Activated CD4-positive, CD25-positive, alpha-beta regulatory T cell (primary cell): ENCODE results near the gene RRAD.
"Not testable (repeated sequence)": the region's sequence is repeated elsewhere in the genome, so short reads cannot be mapped to it uniquely, and the experiment has no call there.

Source experiments
- DNase-seq, 4 experiments: peaks; one replicate each; lab custom pipeline; 2025; lab: John Stamatoyannopoulos, UW

RRAD gene, protein sequence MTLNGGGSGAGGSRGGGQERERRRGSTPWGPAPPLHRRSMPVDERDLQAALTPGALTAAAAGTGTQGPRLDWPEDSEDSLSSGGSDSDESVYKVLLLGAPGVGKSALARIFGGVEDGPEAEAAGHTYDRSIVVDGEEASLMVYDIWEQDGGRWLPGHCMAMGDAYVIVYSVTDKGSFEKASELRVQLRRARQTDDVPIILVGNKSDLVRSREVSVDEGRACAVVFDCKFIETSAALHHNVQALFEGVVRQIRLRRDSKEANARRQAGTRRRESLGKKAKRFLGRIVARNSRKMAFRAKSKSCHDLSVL

DNA sequence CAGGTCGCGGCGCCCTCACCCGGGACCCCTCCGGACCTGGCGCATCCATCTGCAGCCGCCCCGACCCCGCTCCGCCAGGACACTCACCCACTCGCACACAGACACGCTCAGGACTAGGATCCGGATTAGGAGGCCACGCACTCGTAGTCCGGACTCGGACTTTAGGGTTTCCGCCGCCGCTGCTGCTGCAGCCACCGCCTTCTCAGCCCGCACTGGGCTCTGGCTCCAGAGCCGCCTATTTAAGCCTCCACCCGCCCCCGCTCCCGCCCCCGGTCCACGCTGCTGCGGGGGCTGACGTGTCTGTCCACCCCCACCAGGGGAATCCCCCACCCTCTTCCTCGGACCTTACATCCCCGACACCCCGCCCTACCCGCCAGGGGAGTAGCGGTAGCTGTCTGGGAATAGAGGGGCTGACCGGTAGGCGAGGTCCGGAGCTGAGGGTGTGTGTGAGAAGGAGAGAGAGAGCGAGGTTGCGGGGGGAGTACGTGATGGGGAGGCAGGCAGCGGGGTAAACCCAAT is at the start of gene RRAD:
Gene RRAD (minus strand): TSS at position 214 of the 519 bp plus-strand sequence. CDS start 356 bp downstream, outside the sequence.
- DNase-seq: no peak

DNA sequence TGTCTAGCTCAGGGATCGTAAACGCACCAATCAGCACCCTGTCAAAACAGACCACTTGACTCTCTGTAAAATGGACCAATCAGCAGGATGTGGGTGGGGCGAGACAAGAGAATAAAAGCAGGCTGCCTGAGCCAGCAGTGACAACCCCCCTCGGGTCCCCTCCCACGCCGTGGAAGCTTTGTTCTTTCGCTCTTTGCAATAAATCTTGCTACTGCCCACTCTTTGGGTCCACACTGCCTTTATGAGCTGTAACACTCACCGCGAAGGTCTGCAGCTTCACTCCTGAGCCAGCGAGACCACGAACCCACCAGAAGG is 49.6 kb upstream of the RRAD start:
- DNase-seq: peak in 1 of 4 experiments; percentile 17

DNA sequence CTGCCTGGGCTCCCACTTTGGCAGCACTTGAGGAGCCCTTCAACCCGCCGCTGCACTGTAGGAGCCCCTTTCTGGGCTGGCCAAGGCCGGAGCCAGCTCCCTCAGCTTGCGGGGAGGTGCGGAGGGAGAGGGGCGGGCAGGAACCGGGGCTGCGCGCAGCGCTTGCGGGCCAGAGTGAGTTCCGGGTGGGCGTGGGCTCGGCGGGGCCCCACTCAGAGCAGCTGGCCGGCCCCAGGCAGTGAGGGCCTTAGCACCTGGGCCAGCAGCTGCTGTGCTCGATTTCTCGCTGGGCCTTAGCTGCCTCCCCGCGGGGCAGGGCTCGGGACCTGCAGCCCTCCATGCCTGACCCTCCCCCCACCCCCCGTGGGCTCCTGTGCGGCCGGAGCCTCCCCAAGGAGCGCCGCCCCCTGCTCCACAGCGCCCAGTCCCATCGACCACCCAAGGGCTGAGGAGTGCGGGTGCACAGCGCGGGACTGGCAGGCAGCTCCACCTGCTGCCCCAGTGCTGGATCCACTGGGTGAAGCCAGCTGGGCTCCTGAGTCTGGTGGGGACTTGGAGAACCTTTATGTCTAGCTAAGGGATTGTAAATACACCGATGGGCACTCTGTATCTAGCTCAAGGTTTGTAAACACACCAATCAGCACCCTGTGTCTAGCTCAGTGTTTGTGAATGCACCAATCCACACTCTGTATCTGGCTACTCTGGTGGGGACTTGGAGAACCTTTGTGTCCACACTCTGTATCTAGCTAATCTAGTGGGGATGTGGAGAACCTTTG is 49.0 kb upstream of the RRAD start:
- not testable (repeated sequence) for DNase-seq

DNA sequence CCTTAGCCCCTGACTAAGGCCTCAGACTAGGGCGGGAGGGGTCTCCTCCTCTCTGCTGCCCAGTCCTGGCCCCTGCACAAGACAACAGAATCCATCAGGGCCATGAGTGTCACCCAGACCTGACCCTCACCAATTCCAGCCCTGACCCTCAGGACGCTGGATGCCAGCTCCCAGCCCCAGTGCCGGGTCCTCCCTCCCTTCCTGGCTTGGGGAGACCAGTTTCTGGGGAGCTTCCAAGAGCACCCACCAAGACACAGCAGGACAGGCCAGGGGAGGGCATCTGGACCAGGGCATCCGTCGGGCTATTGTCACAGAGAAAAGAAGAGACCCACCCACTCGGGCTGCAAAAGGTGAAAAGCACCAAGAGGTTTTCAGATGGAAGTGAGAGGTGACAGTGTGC is 48.4 kb upstream of the RRAD start:
- no peak for DNase-seq

DNA sequence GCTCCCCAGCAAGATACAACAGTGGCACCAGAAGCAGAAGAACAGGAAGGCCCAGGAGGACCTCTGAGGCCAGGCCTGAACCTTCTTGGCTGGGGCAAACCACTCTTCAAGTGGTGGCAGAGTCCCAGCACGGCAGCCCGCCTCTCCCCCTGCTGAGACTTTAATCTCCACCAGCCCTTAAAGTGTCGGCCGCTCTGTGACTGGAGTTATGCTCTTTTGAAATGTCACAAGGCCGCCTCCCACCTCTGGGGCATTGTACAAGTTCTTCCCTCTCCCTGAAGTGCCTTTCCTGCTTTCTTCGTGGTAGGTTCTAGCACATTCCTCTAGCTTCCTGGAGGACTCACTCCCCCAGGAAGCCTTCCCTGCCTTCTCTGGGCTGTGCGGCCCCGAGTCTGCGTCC is 47.6 kb upstream of the RRAD start:
- no peak for DNase-seq

DNA sequence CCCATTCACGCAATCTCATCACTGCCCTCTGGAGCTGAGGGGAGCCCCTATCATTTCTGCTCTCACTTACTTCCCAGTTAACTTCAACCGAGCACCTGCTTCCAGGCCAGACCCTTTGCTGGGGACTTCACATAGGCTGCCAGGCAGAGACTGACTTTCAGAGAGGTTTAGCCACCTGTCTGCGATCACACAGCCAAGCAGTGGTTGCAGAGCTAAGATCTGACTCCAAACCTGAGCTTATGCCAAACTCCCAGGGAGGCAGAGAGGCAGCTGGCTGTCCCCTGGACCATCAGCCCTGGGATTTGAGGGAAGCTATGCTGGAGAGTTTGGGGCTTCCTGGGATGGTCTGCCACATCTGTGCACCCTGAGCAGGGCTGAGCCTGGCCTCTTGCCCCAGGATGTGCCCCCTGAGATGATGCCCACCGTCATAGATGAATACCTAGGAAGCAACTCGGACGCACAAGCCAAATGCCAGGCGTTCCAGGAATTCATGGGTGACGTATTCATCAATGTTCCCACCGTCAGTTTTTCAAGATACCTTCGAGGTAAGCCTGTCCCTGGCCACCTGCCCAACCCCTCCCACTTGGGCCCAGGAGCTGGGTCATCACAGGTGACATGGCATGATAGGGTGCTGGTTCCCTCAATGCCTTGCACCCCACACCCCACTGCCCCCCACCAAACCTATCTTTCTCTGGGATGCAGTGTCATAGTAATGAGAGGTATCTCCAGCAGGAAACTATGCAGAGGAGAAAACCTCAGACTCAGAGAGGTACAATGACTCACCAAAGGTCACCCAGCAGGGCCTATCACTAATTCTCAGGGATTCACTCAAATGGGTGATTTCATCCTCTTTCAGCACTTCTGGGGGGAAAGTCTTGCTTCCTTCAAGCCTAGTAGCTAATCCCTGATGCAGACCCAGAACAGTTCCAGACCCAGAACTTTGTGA is 45.7 kb upstream of the RRAD start:
- DNase-seq: no peak

DNA sequence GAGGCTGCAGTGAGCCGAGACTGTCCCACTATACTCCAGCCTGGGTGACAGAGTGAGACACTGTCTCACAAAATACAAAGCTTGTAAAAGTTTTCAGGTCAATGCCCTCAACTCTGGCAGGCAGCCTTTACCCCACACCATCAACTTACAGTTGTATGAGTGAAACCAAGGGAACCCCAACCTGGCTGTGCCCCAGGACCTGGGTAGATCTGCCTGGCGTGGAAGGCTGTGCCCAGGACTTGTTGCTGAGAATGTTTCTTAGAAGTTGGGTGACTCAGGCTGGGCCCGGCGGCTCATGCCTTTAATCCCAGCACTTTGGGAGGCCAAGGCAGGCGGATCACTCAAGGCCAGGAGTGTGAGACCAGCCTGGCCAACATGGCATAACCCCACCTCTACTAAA is 43.5 kb upstream of the RRAD start:
- no peak for DNase-seq

DNA sequence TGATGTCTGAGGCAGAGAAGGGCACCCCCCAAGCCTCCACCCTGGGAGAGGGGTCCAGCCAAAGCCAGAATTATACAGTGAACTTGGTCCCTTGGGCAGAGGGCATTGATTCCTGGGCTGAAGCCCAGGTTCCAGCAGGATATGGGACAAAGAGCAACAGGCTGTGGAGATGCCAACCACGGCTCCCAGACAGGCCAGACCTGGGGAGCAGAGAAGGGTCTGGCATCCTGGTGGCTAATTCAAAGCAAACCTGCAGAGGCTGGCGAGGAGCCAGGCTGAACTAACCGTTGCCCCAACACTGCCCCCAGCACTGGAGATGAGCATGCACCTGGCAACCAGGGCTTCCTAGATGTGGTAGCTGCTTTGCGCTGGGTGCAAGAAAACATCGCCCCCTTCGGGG is 38.7 kb upstream of the RRAD start:
- DNase-seq: no peak

DNA sequence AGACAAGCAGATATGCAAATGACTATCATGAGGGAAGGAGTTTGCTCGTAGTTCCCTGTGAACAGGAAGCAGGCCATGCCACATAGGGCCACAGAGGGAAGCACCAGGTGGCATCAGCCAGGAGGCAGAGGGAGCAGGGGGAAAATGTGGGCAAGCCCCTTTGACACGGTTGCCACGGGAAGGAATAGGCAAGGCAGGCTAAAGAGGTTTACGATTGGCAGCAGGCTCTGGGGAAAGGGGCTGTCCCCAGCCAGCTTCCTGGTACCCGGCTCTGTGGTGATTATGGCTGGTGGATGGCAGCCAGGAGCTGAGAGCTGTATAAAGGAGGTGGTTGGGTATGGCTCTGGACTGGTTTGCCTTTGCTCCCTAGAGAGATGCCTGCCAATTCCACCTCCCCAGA is 36.6 kb upstream of the RRAD start:
- DNase-seq: no peak

DNA sequence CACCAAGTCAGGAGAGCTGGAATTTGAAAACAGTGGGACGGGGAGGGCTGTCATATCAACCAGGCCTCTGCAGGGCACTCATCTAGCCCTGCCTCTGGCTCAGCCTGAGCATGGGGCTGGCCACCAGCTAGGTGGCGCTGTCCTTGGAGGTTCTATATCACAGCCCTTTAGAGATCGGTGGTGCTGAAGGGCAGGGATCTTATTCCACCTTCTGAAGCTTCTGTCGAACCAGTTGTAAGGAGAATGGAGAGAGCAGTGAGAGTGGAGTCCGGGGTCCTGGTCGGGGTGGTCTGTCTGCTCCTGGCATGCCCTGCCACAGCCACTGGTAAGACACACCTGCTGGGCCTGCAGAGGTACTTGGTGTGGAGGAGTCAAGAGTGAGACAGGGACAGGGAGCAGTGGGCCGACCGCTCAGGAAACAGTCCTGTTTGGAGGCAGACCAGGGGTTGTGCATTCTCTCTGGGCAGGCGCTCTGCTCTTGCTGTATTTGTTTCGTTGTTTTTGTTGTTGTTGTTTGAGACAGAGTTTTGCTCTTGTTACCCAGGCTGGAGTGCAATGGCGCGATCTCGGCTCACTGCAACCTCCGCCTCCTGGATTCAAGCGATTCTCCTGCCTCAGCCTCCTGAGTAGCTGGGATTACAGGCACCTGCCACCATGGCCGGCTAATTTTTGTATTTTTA is 35.9 kb upstream of the RRAD start, which contains the start of gene CES3:
Gene CES3 (plus strand): TSS at position 202 of the 680 bp plus-strand sequence. CDS start 42 bp downstream, at position 244.
- peak in 1 of 4 experiments; percentile 39 for DNase-seq

DNA sequence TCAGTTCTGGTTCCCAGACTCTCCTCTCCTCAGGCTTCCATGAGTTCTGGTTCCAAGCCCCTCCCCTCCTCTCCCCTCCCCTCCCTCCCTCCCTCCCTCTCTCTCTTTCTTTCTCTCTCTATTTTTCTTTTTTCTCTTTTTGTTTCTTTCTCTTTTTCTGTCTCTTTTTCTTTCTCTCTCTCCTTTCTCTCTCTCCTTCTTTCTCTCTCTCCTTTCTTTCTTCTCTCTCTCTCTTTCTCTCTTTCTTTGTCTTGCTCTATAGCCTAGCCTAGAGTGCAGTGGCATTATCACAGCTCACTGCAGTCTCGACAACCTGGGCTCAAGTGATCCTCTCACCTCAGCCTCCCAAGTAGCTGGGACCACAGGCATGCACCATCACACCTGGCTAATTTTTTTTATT is 34.9 kb upstream of the RRAD start:
- no peak for DNase-seq

DNA sequence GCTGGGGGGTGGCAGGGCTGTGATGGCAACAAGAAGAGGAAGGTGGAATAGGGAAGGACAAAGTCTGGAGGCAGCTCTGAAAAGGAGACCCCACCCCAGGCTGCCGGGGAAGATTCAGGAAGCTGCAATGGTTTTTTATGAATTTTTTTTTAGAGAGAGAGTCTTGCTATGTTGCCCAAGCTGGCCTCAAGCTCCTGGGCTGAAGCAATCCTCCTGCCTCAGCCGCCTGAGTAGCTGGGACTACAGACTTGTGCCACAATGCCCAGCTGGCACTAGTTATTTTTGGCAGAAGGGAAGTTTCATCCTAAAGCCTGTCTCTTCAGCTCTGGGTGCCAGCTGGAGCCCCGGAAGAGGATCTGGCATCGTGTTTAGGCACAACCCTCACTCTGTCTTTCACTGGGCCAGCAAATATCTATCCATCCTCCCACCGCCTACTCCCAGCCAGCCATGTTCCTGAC is 34.4 kb upstream of the RRAD start:
- DNase-seq: no peak

DNA sequence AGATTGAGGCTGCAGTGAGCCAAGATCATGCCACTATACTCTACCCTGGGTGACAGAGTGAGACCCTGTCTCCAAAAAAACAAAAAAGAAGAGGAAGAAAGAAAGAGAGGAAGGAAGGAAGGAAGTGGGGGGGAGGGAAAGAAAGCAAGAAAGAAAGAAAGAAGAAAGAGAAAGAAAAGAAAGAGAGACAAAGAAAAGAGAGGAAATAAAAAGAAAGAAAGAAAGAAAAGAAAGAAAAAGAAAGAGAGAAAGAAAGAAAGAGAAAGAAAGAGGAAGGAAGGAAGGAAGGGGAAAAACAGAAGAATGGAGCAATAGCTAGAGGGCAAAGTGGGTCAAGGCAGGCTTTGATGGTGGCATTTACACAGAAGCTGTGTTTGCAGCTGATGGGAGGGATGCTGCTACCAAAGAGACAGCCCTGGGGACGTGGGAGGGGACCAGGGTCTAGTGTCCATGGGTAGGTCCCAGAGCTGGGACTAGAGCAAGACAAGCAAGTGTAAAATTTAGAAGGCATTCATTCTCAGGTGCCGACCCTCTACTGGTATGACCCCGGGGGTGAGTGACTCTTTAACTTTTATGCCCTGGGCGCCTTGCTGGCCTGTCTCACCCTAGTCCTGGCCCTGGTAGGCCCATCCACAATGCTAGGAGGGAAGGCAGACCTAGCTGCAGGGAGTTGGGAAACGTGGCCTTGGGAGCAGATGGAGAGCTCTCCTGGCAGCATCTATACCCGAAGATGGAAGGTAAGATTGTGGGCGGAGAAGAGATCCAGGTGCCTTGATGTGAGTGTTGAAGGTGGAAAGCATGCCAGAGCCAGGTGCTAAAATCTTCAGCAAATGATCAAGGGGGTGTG is 33.7 kb upstream of the RRAD start:
- no peak for DNase-seq

DNA sequence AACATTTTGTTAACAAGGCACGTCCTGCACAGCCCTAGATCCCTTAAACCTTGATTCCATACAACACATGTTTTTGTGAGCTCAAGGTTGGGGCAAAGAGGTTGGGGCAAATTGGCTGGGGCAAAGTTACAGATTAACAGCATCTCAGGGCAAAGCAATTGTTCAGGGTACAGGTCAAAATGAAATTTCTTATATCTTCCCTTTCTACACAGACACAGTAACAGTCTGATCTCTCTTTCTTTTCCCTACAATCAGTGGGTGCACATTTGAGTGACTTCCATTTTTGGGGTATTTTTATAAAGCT is 30.8 kb upstream of the RRAD start:
- DNase-seq: not testable (repeated sequence)

DNA sequence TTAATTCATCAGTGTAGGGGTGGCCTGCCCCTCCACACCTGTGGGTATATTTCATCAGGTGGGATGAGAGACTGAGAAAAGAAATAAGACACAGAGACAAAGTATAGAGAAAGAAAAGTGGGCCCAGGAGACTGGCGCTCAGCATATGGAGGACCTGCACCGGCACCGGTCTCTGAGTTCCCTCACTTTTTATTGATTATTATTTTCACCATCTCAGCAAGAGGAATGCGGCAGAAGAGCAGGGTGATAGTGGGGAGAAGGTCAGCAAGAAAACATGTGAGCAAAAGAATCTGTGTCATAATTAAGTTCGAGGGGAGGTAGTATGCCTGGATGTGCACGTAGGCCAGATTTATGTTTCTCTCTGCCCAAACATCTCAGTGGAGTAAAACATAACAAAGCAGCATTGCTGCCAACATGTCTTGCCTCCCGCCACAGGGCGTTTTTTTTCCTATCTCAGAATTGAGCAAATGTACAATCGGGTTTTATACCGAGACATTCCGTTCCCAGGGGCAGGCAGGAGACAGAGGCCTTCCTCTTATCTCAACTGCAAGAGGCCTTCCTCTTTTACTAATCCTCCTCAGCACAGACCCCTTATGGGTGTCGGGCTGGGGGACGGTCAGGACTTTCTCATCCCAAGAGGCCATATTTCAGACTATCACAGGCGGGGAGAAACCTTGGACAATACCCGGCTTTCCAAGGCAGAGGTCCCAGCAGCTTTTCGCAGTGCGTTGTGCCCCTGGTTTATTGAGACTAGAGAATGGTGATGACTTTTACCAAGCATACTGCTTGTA is 30.2 kb upstream of the RRAD start:
- not testable (repeated sequence) for DNase-seq

DNA sequence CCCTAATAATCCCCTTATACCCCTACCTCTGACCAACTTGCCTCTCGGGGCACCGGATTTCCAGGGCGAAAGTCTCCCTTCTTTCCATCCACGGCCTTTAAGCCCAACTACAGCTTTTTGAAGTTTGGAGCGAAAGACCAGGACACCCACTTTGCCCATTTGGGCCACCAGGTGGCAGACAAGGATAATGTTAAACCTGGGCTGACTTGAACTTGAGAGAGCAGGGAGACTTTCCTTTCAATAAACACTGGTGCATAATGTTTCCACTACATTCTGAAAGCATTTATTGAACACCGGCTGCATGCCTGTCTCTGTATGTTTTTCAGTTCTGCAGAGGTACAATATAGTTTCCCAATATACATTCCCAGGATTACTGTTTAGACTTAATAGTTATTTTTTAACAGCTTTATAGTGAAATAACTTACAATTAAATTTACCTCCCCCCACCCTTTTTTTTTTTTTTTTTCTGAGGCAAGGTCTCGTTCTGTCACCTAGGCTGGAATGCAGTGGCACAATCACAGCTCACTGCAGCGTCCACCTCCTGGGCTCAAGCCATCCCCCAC is 28.8 kb upstream of the RRAD start:
- peak; percentile 47 to 65 (median 59) for DNase-seq

DNA sequence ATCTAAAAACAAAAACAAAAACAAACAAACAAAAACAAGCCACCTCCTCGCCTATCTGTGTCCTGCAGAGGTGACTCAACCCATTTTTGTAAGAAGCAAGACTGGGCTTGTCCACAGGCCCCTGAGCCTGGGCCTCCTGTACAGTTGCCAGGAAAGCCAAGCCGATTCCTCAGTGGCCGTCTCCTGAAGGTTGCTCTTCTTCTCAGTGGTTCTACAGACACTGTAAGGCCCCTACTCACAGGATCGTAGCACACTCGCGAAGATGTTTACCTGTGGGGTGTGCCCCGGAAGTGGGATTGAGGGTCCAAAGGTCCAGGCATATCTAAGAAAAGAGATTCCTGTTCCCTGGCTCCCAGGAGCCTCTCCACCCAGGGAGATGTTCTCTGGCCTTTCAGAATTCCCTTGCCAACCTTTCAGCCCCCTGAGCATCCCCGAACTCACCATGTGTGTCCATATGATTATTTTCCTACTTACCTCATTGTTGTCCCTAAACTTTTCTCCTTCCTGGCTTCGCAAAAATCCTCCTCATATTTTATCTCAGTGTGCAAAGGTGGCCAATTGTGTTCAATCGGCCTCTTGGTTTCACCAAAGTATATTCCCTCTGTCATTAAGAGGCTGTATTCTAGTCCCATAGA is 28.2 kb upstream of the RRAD start:
- no peak for DNase-seq

DNA sequence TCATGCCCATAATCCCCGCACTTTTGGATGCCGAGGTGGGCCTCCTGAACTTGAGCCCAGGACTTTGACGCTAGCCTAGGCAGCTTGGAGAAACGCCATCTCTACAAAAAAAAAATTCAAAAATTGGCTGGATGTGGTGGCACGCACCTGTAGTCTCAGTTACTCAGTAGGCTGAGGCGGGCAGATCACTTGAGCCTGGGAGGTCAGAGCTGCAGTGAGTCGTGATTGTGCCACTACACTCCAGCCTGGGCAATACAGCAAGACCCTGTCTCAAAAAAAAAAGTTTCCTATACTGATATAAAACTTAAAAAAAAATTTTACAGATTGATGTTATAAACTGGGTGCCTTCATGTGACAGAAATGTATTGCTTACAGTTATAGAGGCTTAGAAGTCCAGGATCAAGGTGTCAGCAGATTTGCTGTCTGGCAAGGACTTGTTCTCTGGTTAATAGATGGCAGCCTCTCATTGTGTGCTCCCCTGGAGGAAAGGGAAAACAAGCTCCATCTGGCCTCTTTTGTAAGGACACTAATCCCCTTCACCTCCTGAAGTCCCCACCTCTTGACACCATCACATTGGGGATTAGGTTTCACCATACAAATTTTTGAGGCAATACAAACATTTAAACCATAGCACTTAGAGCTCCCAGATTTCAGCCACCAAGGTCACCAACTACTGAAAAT is 27.2 kb upstream of the RRAD start:
- no peak for DNase-seq
